GM20000 (cell line): ENCODE results near the gene DEFB132.

ENCODE experiments used
- DNase-seq: peaks from one replicate; pipeline ENCODE4 v3.0.0; 2012; ENCODE audit warnings: low spot score
- TF ChIP-seq, protein P1 (sequence below): IDR thresholded peaks from 2 replicates; pipeline ENCODE4 v1.5.1; 2012; ENCODE audit warnings: mild to moderate bottlenecking, control low read depth; ENCODE audit errors: extremely low read depth, missing control alignments

Gene DEFB132

DNA sequence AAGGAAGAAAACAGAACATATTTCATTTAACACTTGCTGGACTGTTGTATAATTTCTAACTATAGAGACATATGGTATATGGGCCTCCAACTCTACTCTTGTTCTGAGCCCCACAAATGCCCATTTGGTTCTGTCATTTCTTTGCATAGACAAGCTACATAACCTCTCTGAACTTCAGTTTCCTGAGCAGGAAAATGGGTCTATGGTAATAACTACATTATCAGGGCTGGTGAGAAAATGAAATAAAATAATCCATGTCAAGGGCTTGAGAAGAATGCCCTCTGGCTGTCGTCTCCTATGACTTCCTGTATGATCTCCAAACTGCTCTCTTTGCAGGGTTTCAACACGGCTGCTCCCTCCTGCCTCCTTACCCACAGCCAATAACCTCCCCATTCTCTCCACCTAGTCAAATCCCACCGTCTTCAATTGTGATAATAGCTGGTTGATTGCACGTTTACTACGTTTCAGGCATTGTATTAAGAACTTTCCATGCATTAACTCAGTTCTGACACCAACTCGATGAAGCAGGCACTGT, 51.8 kb downstream of the DEFB132 start:
- TF ChIP-seq, protein P1, sequence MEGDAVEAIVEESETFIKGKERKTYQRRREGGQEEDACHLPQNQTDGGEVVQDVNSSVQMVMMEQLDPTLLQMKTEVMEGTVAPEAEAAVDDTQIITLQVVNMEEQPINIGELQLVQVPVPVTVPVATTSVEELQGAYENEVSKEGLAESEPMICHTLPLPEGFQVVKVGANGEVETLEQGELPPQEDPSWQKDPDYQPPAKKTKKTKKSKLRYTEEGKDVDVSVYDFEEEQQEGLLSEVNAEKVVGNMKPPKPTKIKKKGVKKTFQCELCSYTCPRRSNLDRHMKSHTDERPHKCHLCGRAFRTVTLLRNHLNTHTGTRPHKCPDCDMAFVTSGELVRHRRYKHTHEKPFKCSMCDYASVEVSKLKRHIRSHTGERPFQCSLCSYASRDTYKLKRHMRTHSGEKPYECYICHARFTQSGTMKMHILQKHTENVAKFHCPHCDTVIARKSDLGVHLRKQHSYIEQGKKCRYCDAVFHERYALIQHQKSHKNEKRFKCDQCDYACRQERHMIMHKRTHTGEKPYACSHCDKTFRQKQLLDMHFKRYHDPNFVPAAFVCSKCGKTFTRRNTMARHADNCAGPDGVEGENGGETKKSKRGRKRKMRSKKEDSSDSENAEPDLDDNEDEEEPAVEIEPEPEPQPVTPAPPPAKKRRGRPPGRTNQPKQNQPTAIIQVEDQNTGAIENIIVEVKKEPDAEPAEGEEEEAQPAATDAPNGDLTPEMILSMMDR = no peak
- DNase-seq = no peak

DNA sequence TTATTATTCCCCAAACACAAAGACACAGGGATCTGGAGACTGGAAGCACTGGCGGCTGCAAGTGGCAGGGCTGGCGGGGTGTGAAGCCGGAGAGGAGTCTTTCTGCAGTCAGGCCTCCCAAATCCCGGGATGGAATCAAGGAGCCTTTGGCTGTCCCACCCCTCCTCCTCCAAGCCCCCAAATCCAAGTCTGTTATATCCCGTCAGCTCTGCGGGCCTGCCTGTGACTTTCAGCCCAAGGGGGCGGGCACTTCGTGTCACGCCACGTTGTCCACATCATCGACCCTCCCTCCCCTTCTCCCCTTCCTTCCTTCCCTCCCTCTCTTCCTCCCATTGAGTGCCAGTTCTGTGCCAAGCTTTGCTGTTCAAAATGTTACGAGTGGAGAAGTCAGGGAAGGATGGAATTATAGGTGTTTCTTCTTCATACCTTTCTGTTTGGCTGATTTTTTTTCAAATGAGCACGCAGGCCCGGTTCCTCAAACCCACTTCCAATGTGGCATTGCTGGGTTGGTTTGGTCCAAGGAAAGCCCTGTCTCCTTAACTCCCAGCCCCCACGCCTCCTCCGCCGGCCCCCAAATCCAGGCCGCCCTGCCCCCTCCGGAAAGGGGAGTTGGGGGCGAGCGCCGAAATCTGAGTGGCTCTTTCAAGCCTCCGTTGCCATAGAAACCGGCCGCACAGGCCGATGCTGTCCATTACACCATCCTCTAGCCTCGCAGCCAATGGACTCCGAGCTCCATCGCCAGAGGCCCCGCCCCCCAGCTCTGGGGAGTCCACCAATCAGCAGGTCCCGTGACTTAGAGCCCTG, 52.5 kb downstream of the DEFB132 start:
- TF ChIP-seq, protein P1 = no peak
- DNase-seq = peak; percentile 91

DNA sequence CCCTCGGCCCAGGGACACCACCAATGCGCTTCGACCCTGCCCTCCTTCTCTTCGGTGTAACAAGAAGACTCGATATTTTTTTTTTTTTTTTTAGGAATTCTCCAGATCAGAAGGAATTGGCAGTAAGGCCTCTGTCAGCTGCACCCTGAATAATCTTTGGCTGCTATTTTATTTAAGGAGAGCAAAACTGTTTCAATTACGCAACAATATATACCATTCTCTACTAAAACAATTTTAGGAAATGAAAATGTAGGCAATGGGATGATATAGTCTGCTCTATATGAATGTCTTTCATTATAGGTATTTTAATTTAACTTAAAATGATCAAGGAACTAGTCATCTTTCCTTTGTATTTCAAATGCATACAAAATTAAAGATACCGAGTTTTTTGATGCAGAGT, 53.1 kb downstream of the DEFB132 start:
- no peak for DNase-seq
- TF ChIP-seq, protein P1 = no peak
